Stimulated activated CD4-positive, alpha-beta T cell treated with anti-CD3 and anti-CD28 coated beads, TNF-alpha, amount 100 ng/mL, for 48 hours (primary cell): ENCODE measurements around the gene BIK.

ENCODE experiments used
- DNase-seq, 3 donors: peaks; one replicate each; pipeline ENCODE4 v3.0.0-alpha.2; 2020; ENCODE audit warnings: low read depth in 3 of 3

The BIK gene

GRCh38 chr22:43159484-43160178, 49.1 kb downstream of the BIK start:
- no peak for DNase-seq

- no peak for DNase-seq
Measured at GRCh38 chr22:43160497-43161126, 50.1 kb downstream of the BIK start.

GRCh38 chr22:43162412-43163150, 52.0 kb downstream of the BIK start:
- no peak for DNase-seq

GRCh38 chr22:43163241-43163795, 52.8 kb downstream of the BIK start:
- DNase-seq, result no peak

- DNase-seq, result no peak
Measured at GRCh38 chr22:43164636-43165035, 54.1 kb downstream of the BIK start.

GRCh38 chr22:43166132-43166930, 55.8 kb downstream of the BIK start:
- DNase-seq, result no peak

- no peak for DNase-seq
Measured at GRCh38 chr22:43167001-43167589, 56.5 kb downstream of the BIK start.

GRCh38 chr22:43168471-43169309, 58.1 kb downstream of the BIK start:
- no peak for DNase-seq

GRCh38 chr22:43169310-43170130, 59.0 kb downstream of the BIK start:
- DNase-seq, result no peak

GRCh38 chr22:43170131-43170480, 59.6 kb downstream of the BIK start:
- DNase-seq, result no peak

GRCh38 chr22:43171019-43171491, 60.5 kb downstream of the BIK start:
- no peak for DNase-seq

- DNase-seq, result no peak
Measured at GRCh38 chr22:43171607-43172006, 61.1 kb downstream of the BIK start.

GRCh38 chr22:43172191-43172590, 61.6 kb downstream of the BIK start:
- DNase-seq, result no peak

- no peak for DNase-seq
Measured at GRCh38 chr22:43173566-43173965, 63.0 kb downstream of the BIK start.

GRCh38 chr22:43173976-43174720, 63.6 kb downstream of the BIK start:
- DNase-seq, result no peak

GRCh38 chr22:43174941-43175531, 64.5 kb downstream of the BIK start:
- DNase-seq, result no peak

- no peak for DNase-seq
Measured at GRCh38 chr22:43176090-43176489, 65.5 kb downstream of the BIK start.

- no peak for DNase-seq
Measured at GRCh38 chr22:43177479-43177878, 66.9 kb downstream of the BIK start.
